HepG2 (cell line): ENCODE data around the gene CSNK2A2. TPM values are rescaled to one million over a fixed set of nuclear protein-coding genes. Genes with fewer than 3 reads are reported as not detected.

Experiments
- ATAC-seq: fragments of 200-7000 bp; cut with Tn5 transposase; 3 replicates; pipeline ENCODE4 v1.9.1; 2020; ENCODE audit warnings: mild to moderate bottlenecking, moderate library complexity
- BruUV-seq: library from RNA; stranded (reverse); fragments of 400-500 nt; replicated peaks from 2 replicates; lab custom pipeline; 2021; lab: Mats Ljungman, UMichigan
- CTCF ChIA-PET: fragments of 300-600 bp; formaldehyde crosslinking; extraction: SDS; loops from one replicate; lab custom pipeline; 2021; ENCODE audit warnings: low total read pairs, inconsistent platforms, low intra/inter-chr PET ratio; lab: Yijun Ruan, JAX
- POLR2A ChIA-PET: fragments of 350-600 bp; sonication (Branson Sonifier 250); formaldehyde crosslinking; loops from one replicate; lab custom pipeline; 2020; ENCODE audit warnings: antibody characterized with exemption, inconsistent platforms; lab: Yijun Ruan, JAX
- DNase-seq: peaks from one replicate; pipeline ENCODE4 v3.0.0-alpha.2; 2015; ENCODE audit warnings: low spot score
- FAIRE-seq: peaks from 3 replicates; lab custom pipeline; 2011; peaks lifted over from hg19 to GRCh38; lab: Jason Lieb, UNC
- H2AFZ ChIP-seq: one replicate; pipeline ENCODE4 v1.6.1; 2011; ENCODE audit warnings: low read length, inconsistent platforms
- H3K27ac ChIP-seq: fragments of 300-600 bp; 3 replicates; pipeline ENCODE4 v1.8.0; 2011; ENCODE audit warnings: mixed run types, mild to moderate bottlenecking, mixed read lengths, low read length, inconsistent platforms; ENCODE audit not compliant: insufficient read depth; ENCODE audit errors: extremely low read length
- H3K27me3 ChIP-seq, 2 experiments: fragments of 200-600 bp in 1 of 2; 2 replicates in 1 of 2; 3 replicates in 1 of 2; pipeline versions ENCODE4 v1.6.0 to v1.8.0; 2011; ENCODE audit warnings: low read length in 2 of 2, mild to moderate bottlenecking in 2 of 2, moderate library complexity in 2 of 2, inconsistent platforms in 1 of 2; ENCODE audit not compliant: insufficient read depth in 2 of 2, control insufficient read depth in 1 of 2
- H3K36me3 ChIP-seq, 2 experiments: fragments of 200-600 bp in 1 of 2; replicated peaks in 1 of 2; 2 replicates in 1 of 2; 3 replicates in 1 of 2; pipeline versions ENCODE4 v1.5.1 to v1.8.0; 2011; ENCODE audit warnings: low read length in 2 of 2, inconsistent platforms in 1 of 2; ENCODE audit not compliant: insufficient read depth in 2 of 2, control insufficient read depth in 1 of 2
- H3K4me1 ChIP-seq: 2 replicates; pipeline ENCODE4 v1.5.1; 2012; ENCODE audit warnings: low read length, inconsistent platforms; ENCODE audit not compliant: insufficient read depth
- H3K4me2 ChIP-seq: 2 replicates; pipeline ENCODE4 v1.6.0; 2011; ENCODE audit warnings: low read depth, low read length, inconsistent platforms
- H3K4me3 ChIP-seq, 3 experiments: fragments of 200-600 bp in 1 of 3; sonication (generic), shearing (Covaris generic) in 1 of 3; replicated peaks in 1 of 3; 2 replicates each; pipeline ENCODE4 v1.5.1; 2011 to 2016; ENCODE audit warnings: low read length in 3 of 3, inconsistent platforms in 2 of 3, low read depth in 2 of 3, mild to moderate bottlenecking in 2 of 3, control low read depth in 1 of 3, mixed read lengths in 1 of 3; ENCODE audit not compliant: insufficient read depth in 1 of 3
- H3K79me2 ChIP-seq: one replicate; pipeline ENCODE4 v1.6.1; 2011; ENCODE audit warnings: low read length, inconsistent platforms; ENCODE audit not compliant: insufficient read depth
- H3K9ac ChIP-seq: 2 replicates; pipeline ENCODE4 v1.6.0; 2011; ENCODE audit warnings: mild to moderate bottlenecking, low read depth, low read length, inconsistent platforms; ENCODE audit not compliant: insufficient read depth
- H3K9me3 ChIP-seq: 2 replicates; pipeline ENCODE4 v1.5.1; 2012; ENCODE audit warnings: mild to moderate bottlenecking, low read length
- H4K20me1 ChIP-seq: 2 replicates; pipeline ENCODE4 v1.6.0; 2011; ENCODE audit warnings: inconsistent platforms, mild to moderate bottlenecking, low read length, moderate library complexity; ENCODE audit not compliant: insufficient read depth
- HNRNPL ChIP-seq: fragments of 200-400 bp; formaldehyde crosslinking; IDR thresholded peaks from 2 replicates; pipeline ENCODE4 v1.6.1; 2017; ENCODE audit warnings: mild to moderate bottlenecking, low read depth, low read length
- IRF1 ChIP-seq: sonication (generic); formaldehyde crosslinking; IDR thresholded peaks from 2 replicates; pipeline ENCODE4 v1.4.0; 2020; ENCODE audit warnings: low read depth, mild to moderate bottlenecking, missing genetic modification reagents
- KIAA2018 ChIP-seq: sonication (generic); formaldehyde crosslinking; IDR thresholded peaks from 2 replicates; pipeline ENCODE4 v1.5.0; 2020; ENCODE audit warnings: mild to moderate bottlenecking, missing genetic modification reagents, borderline replicate concordance
- MBD4 ChIP-seq: IDR thresholded peaks from 2 replicates; pipeline ENCODE4 v1.6.1; 2012; ENCODE audit warnings: low read length, inconsistent platforms, borderline replicate concordance
- RARA ChIP-seq: IDR thresholded peaks from 2 replicates; pipeline ENCODE4 v1.6.1; 2016; ENCODE audit warnings: missing genetic modification reagents, missing compliant biosample characterization
- SNAPC2 ChIP-seq: sonication (generic); formaldehyde crosslinking; IDR thresholded peaks from 2 replicates; pipeline ENCODE4 v1.8.1; 2022; ENCODE audit warnings: mild to moderate bottlenecking, missing genetic modification reagents
- ZNF615 ChIP-seq: sonication (generic); formaldehyde crosslinking; IDR thresholded peaks from 2 replicates; pipeline ENCODE4 v1.5.0; 2020; ENCODE audit warnings: mild to moderate bottlenecking, missing genetic modification reagents, borderline replicate concordance
- ZNF710 ChIP-seq: sonication (generic); formaldehyde crosslinking; IDR thresholded peaks from 2 replicates; pipeline ENCODE4 v1.5.0; 2020; ENCODE audit warnings: mild to moderate bottlenecking, missing genetic modification reagents, borderline replicate concordance
- ZNF891 ChIP-seq: sonication (generic); formaldehyde crosslinking; IDR thresholded peaks from 2 replicates; pipeline ENCODE4 v1.5.0; 2020; ENCODE audit warnings: mild to moderate bottlenecking, missing genetic modification reagents
- WGBS: methylation state at CpG from one replicate; pipeline ENCODE4 v1.1.6; 2017; ENCODE audit warnings: low lambda C conversion rate; 5-methylcytosine and 5-hydroxymethylcytosine counted together
- in situ Hi-C: cut with HindIII; loops from 2 replicates; pipeline ENCODE4 v1.10.0; 2017; ENCODE audit warnings: low pct_unique_long_range_greater_than_20kb; ENCODE audit not compliant: extremely low pct_ligation_motif_present
- intact Hi-C: fragments of 100-400 bp; cut with micrococcal nuclease; formaldehyde crosslinking; loops from one replicate; pipeline ENCODE4 v1.10.0; 2022; ENCODE audit not compliant: unreplicated experiment
- polyA plus RNA-seq, 8 experiments: library from polyadenylated mRNA; depleted of rRNA in 3 of 8; stranded (reverse) in 7 of 8; unstranded in 1 of 8; fragments of >200 nt; fragmentation: Illumina TruSeq in 4 of 8; extraction: Trizol in 4 of 8; gene quantifications; 2 replicates each; pipeline versions ENCODE4 v1.2.1 to v1.2.3, GENCODE V29; 2011 to 2016; ENCODE audit warnings: low read depth in 4 of 8, missing spikeins in 1 of 8, mixed read lengths in 1 of 8; ENCODE audit not compliant: insufficient read depth in 1 of 8
- total RNA-seq, 5 experiments: library from RNA; depleted of rRNA; stranded (reverse); fragments of >200 nt; fragmentation: Illumina TruSeq; extraction: Trizol; gene quantifications; 2 replicates each; pipeline ENCODE4 v1.2.3, GENCODE V29; 2016; ENCODE audit warnings: low read depth in 1 of 5
- TF ChIP-seq, protein P1 (sequence below): sonication (generic); formaldehyde crosslinking; IDR thresholded peaks from 2 replicates; pipeline ENCODE4 v1.5.1; 2020; ENCODE audit warnings: mild to moderate bottlenecking, missing genetic modification reagents, borderline replicate concordance

The CSNK2A2 gene
- total and polyA plus RNA-seq, 2 of the 13 experiments (the other 11 are each of a cell fraction or from before 2014, with no cell fraction given), result 46.4 to 56.9 TPM

DNA sequence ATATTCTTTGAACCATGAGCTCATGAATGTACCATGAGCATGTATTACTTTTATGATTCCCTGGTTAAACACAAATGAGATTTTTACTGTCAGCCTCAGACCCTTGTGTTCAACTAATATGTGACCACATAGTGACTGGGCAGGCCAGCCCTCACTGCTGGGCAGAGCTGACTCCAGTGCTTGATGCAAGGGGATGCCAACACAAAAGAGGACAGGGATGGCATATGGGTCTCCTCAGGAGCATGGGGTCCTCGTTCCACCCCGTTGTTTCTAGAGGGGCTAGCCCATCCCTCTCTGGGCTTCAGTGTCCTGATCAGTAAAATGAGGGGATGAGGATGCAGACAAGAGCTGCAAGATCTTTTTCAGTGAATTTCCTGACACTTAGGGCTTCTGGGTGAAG is 88.0 kb downstream of the CSNK2A2 start (continued):
- TF ChIP-seq HNRNPL (no peak), ZNF615 (no peak), MBD4 (no peak), IRF1 (CRISPR knock-in tag) (no peak)
- TF ChIP-seq, protein P1, sequence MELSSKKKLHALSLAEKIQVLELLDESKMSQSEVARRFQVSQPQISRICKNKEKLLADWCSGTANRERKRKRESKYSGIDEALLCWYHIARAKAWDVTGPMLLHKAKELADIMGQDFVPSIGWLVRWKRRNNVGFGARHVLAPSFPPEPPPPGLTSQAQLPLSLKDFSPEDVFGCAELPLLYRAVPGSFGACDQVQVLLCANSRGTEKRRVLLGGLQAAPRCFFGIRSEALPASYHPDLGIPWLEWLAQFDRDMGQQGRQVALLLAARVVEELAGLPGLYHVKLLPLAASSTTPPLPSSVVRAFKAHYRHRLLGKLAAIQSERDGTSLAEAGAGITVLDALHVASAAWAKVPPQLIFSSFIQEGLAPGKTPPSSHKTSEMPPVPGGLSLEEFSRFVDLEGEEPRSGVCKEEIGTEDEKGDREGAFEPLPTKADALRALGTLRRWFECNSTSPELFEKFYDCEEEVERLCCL (CRISPR knock-in tag), result no peak

- no peaks in the 10 kb centered on the region for H3K79me2 ChIP-seq
- no TSS peak for BruUV-seq
- H4K20me1 ChIP-seq, result no peaks in the 10 kb centered on the region
- intact Hi-C loops, result no loop called here
- H2AFZ ChIP-seq, result no peak overlapping the region
- H3K27ac ChIP-seq, result no peak overlapping the region
- no peak overlapping the region for H3K4me2 ChIP-seq
- POLR2A ChIA-PET, result no interaction called here
- H3K4me3 ChIP-seq, result no peak overlapping the region
- in situ Hi-C loops, result no loop called here
- H3K36me3 ChIP-seq, result peaks cover 0 to 11% of the 10 kb centered on the region in 2 experiments; a peak in 3 of 5 replicates
- no peak overlapping the region for H3K9ac ChIP-seq
- H3K4me1 ChIP-seq, result peaks cover 6% of the 10 kb centered on the region; the same call in 1 of the 2 replicates
- ATAC-seq, result no peak
- 61% methylated on average over 8 of the region's 8 CpGs for WGBS
- H3K27me3 ChIP-seq, result no peaks in the 10 kb centered on the region
- DNase-seq, result no peak
- H3K9me3 ChIP-seq, result no peaks in the 10 kb centered on the region
- no peak for FAIRE-seq
- CTCF ChIA-PET, result no interaction called here
- TF ChIP-seq RARA (no peak), SNAPC2 (no peak), ZNF710 (CRISPR knock-in tag) (no peak), ZNF891 (no peak), KIAA2018 (CRISPR knock-in tag) (no peak)
Observed at GRCh38 chr16:58109330-58109729, 88.6 kb downstream of the CSNK2A2 start.
